Measurements from ENCODE around the gene BCO2.

The BCO2 gene

DNA sequence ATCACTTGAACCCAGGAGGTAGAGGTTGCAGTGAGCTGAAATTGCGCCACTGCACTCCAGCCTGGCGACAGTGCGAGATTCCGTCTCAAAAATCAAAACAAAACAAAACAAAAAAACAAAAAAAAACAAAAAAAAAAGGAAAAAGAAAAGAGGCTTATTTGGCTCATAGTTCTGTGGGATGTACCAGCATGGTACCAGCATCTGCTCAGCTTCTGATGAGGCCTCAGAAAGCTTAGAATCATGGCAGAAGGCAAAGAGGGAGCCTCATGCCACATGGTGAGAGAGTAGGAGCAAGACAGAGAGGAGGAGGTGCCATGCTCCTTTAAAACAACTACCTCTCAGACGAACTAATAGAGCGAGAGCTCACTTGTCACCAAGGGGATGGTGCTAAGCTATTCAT lies 40.3 kb downstream of the BCO2 start:
- no peak for DNase-seq (ENCODE audit: low read depth in 3 of 3)

DNA sequence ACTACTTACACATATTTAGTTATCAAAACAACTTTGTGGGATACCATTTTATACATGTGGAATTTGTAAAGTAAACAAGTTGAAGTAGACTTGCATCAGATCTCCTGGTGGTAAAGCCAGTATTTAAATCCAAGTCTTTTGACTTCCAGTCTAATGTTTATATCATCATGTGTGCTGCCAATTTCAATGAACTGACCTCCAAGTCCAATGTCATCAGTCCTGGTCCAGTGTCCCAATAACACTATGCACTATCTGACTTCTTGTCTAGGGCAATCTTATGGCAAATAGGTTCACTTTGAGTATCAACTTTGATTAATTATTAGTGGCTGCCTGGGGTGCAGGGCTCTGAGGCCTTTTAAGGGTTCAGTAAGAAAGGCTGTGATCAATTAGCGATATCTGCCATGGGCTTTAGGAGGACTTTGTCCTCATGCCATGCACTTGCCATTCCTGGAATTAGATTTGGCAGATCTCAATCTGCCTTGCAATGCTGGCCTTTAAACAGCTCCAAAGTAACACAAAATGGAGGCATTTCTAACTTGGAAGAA lies 41.3 kb downstream of the BCO2 start:
- DNase-seq (ENCODE audit: low read depth in 3 of 3) = no peak

DNA sequence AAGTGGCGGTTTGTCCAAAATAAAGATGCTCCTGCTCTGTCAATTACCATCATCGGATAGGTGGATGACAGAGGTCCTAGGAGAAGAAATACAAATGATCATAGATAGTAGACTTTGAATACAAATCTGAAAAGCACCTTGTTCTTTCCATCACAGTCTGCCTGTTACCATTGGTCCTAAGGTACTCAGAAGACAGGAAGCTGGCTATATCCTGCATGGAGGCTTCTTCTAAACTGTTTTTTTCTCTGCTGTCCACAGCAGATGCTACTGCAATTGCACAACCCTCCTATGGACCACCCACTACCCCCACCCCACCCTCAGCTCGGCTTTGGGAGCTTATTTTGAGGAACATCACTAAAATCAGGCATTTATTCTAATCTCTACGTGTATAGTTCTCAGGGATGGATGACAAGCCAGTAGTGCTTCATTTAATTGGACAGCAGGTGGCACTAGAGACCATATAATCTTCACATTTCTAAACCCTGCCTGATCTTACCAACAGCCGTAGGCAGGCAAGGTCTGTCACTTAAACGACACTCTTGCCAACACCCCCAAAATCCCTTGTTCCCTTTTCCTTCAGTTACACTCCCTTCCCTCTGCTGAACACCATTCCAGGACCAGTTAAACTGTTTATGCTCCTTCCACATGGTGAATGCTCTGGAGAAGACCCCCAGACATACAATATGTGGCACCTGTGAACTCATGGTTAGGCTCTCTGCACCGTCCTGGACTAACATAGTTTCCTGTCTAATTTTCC lies 44.3 kb downstream of the BCO2 start:
- DNase-seq (ENCODE audit: low read depth in 3 of 3) = peak in 1 of 3 experiments; percentile 5

GRCh38 chr11:112221274-112221835 lies 46.0 kb downstream of the BCO2 start:
- DNase-seq (ENCODE audit: low read depth in 3 of 3) = no peak

DNA sequence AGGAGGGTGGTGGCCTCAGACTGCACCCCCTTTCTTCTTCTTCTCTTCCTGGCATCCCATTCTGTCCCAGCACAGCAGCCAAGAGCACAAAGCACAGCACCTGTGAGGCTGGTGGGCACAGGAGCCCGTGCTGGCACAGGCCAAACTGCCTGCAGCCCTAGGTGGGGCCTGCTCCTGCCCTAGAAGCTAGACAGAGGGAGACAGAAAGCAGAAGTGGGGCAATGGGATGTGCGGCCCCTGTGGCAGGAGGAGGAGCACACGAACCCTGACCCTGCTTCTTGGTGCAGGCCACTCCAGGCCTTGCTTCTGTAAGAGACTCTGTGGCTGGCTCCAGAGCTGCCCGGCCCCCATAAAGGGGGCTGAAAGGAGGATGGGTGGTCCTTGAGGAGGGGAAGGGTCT lies 47.0 kb downstream of the BCO2 start:
- DNase-seq (ENCODE audit: low read depth in 3 of 3) = no peak

DNA sequence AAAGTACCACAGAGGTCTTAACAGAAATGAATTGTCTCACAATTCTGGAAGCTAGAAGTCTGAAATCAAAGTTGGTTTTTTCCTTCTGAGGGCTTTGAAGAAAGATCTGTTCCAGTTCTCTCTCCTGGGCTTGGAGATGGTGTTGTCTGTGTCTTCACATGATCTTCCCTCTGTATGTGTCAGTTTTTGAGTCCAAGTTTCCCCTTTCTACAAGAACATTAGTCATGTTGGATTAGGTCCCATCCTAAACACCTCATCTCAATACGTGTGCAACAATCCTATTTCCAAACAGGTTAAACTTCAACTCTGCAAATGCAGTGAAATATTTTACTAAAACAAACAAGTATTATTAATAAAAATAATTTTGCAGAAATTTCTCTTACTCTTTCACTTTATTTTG lies 47.8 kb downstream of the BCO2 start:
- no peak for DNase-seq (ENCODE audit: low read depth in 3 of 3)

DNA sequence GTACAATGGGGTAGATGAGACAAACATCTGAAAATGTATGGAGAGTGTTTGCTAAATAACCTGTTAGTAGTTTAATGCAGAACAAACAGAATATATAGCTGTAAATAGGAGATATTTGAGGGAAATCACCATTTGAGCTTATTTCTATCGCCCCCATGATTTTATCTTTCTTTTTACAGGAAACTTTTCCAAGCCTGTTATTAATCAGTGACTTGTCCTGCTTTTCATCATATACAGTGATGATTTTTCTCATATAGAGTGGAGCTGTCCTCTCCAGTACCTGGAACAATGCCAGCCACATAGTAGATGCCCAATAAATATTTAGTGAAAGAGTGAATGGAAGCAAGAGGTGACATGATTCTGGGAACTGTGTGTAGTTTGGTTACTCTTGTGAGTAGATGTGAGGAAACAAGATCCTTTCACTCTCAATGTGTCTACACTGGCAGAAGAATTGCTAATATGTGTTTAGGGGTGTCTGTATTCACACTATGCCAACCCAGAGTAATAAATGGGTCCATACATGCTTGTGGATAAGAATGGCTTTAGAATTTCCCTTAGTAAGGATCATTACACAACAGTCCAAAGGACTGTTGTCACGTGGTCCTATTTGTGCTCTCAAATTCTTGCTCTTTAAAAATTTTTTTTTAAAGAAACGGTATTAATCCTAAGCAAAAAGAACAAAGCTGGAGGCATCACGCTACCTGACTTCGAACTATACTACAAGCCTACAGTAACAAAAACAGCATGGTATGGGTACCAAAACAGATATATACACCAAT lies 48.6 kb downstream of the BCO2 start:
- no peak for DNase-seq (ENCODE audit: low read depth in 3 of 3)

DNA sequence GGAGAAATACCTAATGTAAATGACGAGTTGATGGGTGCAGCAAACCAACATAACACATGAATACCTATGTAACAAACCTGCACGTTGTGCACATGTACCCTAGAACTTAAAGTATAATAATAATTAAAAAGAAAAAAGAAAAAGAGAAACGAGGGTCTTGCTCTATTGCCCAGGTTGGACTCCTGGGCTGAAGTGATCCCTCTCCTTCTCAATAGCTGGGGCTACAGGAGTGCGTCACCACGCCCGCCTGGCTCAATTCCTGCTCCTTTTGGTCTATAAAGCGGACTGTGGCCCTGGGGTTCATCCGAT lies 50.4 kb downstream of the BCO2 start:
- peak in 1 of 3 experiments; percentile 5 for DNase-seq (ENCODE audit: low read depth in 3 of 3)

GRCh38 chr11:112226062-112226830 lies 50.9 kb downstream of the BCO2 start, which contains the start of gene PTS:
TSS of gene PTS (plus strand) at chr11:112226428. CDS start at chr11:112226444, 16 bp downstream.
- peak; percentile 65 to 70 (median 67) for DNase-seq (ENCODE audit: low read depth in 3 of 3)

- DNase-seq (ENCODE audit: low read depth in 3 of 3) = no peak
These were observed 51.6 kb downstream of the BCO2 start for GRCh38 chr11:112226831-112227401.

DNA sequence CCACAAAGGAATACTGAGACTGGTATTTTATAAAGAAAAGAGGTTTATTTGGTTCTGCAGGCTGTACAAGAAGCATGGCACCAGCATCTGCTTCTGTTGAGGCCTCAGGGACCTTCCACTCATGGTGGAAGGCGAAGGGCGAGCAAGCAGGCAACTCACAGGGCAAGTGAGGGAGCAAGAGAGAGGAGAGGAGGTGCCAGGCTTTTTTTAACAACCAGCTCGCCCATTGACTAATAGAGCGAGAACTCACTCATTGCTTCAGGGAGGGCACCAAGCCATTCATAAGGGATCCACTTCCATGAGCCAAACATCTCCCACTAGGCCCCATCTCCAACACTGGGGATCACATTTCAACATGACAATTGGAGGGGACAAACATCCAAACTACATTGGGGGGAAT lies 52.2 kb downstream of the BCO2 start:
- DNase-seq (ENCODE audit: low read depth in 3 of 3) = no peak

- no peak for DNase-seq (ENCODE audit: low read depth in 3 of 3)
These were observed 53.4 kb downstream of the BCO2 start for GRCh38 chr11:112228706-112229105.

DNA sequence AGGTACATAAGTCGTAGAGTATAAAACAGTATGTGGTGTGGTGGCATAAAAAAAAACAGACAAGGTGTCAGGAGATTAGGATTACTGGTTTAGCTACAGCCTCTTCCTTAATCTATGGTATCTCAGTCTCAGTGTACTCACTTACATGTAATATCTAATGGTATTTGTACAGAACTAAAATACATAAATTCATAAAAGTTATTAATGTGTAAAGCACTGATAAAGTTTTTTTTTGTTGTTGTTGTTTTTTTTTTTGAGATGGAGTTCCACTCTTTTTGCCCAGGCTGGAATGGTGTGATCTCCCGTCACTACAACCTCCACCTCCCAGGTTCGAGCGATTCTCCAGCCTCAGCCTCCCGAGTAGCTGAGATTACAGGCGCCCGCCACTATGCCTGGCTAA lies 53.8 kb downstream of the BCO2 start:
- no peak for DNase-seq (ENCODE audit: low read depth in 3 of 3)

GRCh38 chr11:112229746-112230433 lies 54.6 kb downstream of the BCO2 start:
- DNase-seq (ENCODE audit: low read depth in 3 of 3) = no peak

- no peak for DNase-seq (ENCODE audit: low read depth in 3 of 3)
These were observed 56.6 kb downstream of the BCO2 start for GRCh38 chr11:112231952-112232351.

- no peak for DNase-seq (ENCODE audit: low read depth in 3 of 3)
These were observed 60.6 kb downstream of the BCO2 start for GRCh38 chr11:112235750-112236390.

DNA sequence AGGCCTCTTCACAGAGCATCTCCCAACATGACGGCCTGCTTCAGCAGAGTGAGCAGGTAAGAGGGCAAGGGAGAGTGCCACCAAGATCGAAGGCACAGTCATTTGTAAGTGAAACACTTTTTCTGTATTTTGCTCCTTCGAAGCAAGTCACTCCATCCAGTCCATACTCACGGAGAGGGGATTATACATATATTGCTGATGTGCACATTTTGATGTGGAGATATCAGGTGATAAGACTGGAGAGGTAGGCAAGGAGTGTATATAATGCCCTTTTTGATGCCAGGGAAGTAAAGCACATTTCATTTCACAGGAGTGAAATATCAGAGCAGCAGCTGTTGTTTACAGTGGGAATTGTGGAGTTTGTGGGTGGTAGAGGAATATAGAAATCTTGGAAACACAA lies 62.1 kb downstream of the BCO2 start:
- no peak for DNase-seq (ENCODE audit: low read depth in 3 of 3)

DNA sequence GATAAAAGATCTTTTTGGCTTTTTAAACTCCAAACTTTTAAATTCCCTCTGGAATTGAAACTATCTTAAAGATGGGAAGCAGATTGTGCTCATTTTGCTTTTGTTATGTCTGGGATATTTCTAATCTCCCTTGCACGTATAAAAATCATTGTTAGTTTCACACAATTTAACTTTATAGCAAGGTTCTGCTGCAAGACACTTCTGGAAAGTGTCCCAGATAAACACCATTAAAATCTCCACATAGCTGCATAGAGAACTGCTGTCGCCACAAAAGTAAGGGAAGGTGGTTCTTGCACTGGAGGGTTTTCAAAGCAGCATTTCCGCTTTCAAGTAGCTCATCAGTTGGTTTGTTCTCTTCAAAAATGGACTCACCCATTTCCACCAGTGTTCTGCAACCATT lies 62.7 kb downstream of the BCO2 start:
- no peak for DNase-seq (ENCODE audit: low read depth in 3 of 3)

- DNase-seq (ENCODE audit: low read depth in 3 of 3) = no peak
These were observed 66.2 kb downstream of the BCO2 start for GRCh38 chr11:112241486-112241885.

DNA sequence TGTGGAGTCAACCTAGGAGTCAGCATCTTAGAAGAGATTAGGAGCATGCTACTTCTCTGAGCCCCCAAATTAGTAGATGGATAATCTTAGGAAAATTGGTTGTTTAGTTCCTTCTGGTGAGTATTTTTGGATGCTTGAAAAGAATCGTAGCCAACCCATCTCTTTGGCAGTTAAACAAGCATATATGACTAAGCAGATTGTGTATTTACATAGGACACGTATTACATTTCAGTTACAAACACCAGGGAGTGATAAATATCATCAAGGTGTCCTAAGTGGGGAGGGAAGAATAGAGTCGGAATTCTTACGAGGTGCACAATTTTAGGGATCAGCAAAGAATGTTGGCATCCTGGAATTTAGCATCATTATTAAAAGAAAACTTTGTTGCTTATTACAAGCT lies 71.9 kb downstream of the BCO2 start:
- no peak for DNase-seq (ENCODE audit: low read depth in 3 of 3)

DNA sequence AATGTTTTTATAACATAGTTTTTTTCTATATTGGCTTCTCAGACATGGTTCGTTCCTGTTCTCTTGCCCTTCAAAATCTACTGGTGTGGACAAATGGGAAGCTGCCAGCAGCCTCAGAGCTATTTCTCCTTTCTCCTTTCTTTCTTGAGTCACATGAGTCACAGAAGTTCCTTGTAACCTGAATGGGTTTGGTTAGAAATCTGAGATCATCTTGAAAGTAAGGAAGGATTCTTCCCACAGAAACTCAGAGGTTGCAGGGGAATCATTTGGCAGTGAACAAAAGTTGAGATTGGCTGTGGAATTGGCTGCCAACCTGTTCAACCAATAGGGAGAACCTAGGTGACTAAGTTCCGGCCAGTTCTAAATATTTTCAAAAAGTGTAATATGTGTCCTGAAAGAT lies 72.9 kb downstream of the BCO2 start:
- no peak for DNase-seq (ENCODE audit: low read depth in 3 of 3)

All from stimulated activated CD4-positive, alpha-beta T cell treated with anti-CD3 and anti-CD28 coated beads, TNF-alpha, amount 100 ng/mL, for 4 hours (primary cell).